GM23338 (cell line): ENCODE data around the gene ACTA2. TPM values are rescaled to one million over a fixed set of nuclear protein-coding genes. Genes with fewer than 3 reads are reported as not detected.

Experiments
- ATAC-seq: fragments of 200-7000 bp; cut with Tn5 transposase; 3 replicates; pipeline ENCODE4 v1.9.1; 2020
- DNase-seq: peaks from one replicate; pipeline ENCODE4 v3.0.0-alpha.2; 2015; ENCODE audit warnings: low spot score
- H2AFZ ChIP-seq: fragments of 200-600 bp; sonication (generic); 2 replicates; pipeline ENCODE4 v1.8.0; 2016; ENCODE audit warnings: antibody characterized with exemption, mild to moderate bottlenecking, moderate library complexity
- H3F3A ChIP-seq: fragments of 200-600 bp; sonication (generic); replicated peaks from 2 replicates; pipeline ENCODE4 v1.8.0; 2017; ENCODE audit warnings: antibody characterized with exemption, mixed run types, low read depth
- H3K27ac ChIP-seq: fragments of 200-600 bp; sonication (generic); 2 replicates; pipeline ENCODE4 v1.6.1; 2016; ENCODE audit warnings: low read depth
- H3K27me3 ChIP-seq: fragments of 200-600 bp; sonication (generic); 2 replicates; pipeline ENCODE4 v1.8.0; 2016; ENCODE audit warnings: mild to moderate bottlenecking, mixed run types, moderate library complexity; ENCODE audit not compliant: insufficient read depth
- H3K36me3 ChIP-seq: fragments of 200-600 bp; sonication (generic); 2 replicates; pipeline ENCODE4 v1.8.0; 2016; ENCODE audit warnings: mild to moderate bottlenecking; ENCODE audit not compliant: insufficient read depth
- H3K4me1 ChIP-seq: fragments of 200-600 bp; sonication (generic); 2 replicates; pipeline ENCODE4 v1.8.0; 2016; ENCODE audit warnings: mild to moderate bottlenecking, moderate library complexity; ENCODE audit not compliant: insufficient read depth
- H3K4me2 ChIP-seq: fragments of 200-600 bp; sonication (generic); 2 replicates; pipeline ENCODE4 v1.7.1; 2017; ENCODE audit warnings: mixed run types
- H3K4me3 ChIP-seq: fragments of 200-600 bp; sonication (generic); 2 replicates; pipeline ENCODE4 v1.6.1; 2016; ENCODE audit warnings: mixed run types
- H3K79me2 ChIP-seq: fragments of 200-600 bp; sonication (generic); replicated peaks from 2 replicates; pipeline ENCODE4 v1.8.0; 2017; ENCODE audit warnings: mild to moderate bottlenecking; ENCODE audit not compliant: insufficient read depth
- H3K9me2 ChIP-seq: fragments of 200-600 bp; sonication (generic); 2 replicates; pipeline ENCODE4 v1.8.0; 2017; ENCODE audit not compliant: insufficient read depth
- H4K20me1 ChIP-seq: fragments of 200-600 bp; sonication (generic); replicated peaks from 2 replicates; pipeline ENCODE4 v1.8.0; 2017; ENCODE audit warnings: mild to moderate bottlenecking; ENCODE audit not compliant: insufficient read depth
- H3K27ac Mint-ChIP-seq: 2 replicates; pipeline ENCODE4 v1.8.0; 2020; ENCODE audit warnings: inconsistent platforms, mild to moderate bottlenecking, moderate library complexity, mixed read lengths
- H3K27me3 Mint-ChIP-seq: 3 replicates; pipeline ENCODE4 v1.8.0; 2022; ENCODE audit warnings: low read depth, mild to moderate bottlenecking, moderate library complexity, mixed read lengths, inconsistent platforms; ENCODE audit not compliant: insufficient read depth, poor library complexity
- H3K36me3 Mint-ChIP-seq: 3 replicates; pipeline ENCODE4 v1.8.0; 2021; ENCODE audit warnings: low read depth, mild to moderate bottlenecking, inconsistent platforms, moderate library complexity, mixed read lengths
- H3K4me1 Mint-ChIP-seq: 3 replicates; pipeline ENCODE4 v1.8.0; 2020; ENCODE audit warnings: mild to moderate bottlenecking, inconsistent platforms, mixed read lengths
- H3K4me3 Mint-ChIP-seq: 3 replicates; pipeline ENCODE4 v1.8.0; 2021; ENCODE audit warnings: moderate library complexity, mild to moderate bottlenecking, inconsistent platforms, mixed read lengths
- H3K9me3 Mint-ChIP-seq: 3 replicates; pipeline ENCODE4 v1.8.0; 2020; ENCODE audit warnings: moderate library complexity, mild to moderate bottlenecking, inconsistent platforms, mixed read lengths
- CREB1 ChIP-seq: fragments of 250-450 bp; sonication (Bioruptor Pico); IDR thresholded peaks from 2 replicates; pipeline ENCODE4 v1.5.0; 2020; ENCODE audit warnings: low read depth, mild to moderate bottlenecking, moderate library complexity
- CTCF ChIP-seq, 2 experiments: fragments of 200-600 bp in 1 of 2; sonication (generic) in 1 of 2; conservative IDR thresholded peaks; 2 replicates each; pipeline versions ENCODE4 v1.5.1 to v1.6.1; 2016 to 2017; ENCODE audit warnings: antibody characterized with exemption in 2 of 2, low read depth in 2 of 2, mild to moderate bottlenecking in 2 of 2, moderate library complexity in 1 of 2
- ETS1 ChIP-seq: IDR thresholded peaks from 2 replicates; pipeline ENCODE4 v1.6.1; 2016; ENCODE audit warnings: antibody characterized with exemption
- NANOG ChIP-seq: IDR thresholded peaks from 2 replicates; pipeline ENCODE4 v1.6.1; 2016; ENCODE audit warnings: antibody characterized with exemption, borderline replicate concordance
- REST ChIP-seq: IDR thresholded peaks from one replicate; pipeline ENCODE4 v1.6.1; 2018; ENCODE audit warnings: antibody characterized with exemption; ENCODE audit not compliant: unreplicated experiment
- ZNF331 ChIP-seq: fragments of 250-450 bp; sonication (Bioruptor Pico); IDR thresholded peaks from 2 replicates; pipeline ENCODE4 v1.5.0; 2020; ENCODE audit warnings: low read depth, mild to moderate bottlenecking, moderate library complexity
- polyA plus RNA-seq: library from polyadenylated mRNA; unstranded; fragments of >200 nt; fragmentation: Nextera tagmentation; extraction: Ambion mirVana; gene quantifications from 2 replicates; pipeline ENCODE4 v1.2.1, GENCODE V29; 2016
- total RNA-seq: library from RNA; depleted of rRNA; stranded (reverse); fragments of >200 nt; shearing (Covaris generic); gene quantifications from 2 replicates; pipeline ENCODE4 v1.2.3, GENCODE V29; 2014

ACTA2 gene
- total and polyA plus RNA-seq, 2 experiments from 2014 or later, result 3.4 to 9.4 TPM

- Mint-ChIP-seq H3K4me3 (no peak overlapping the region), H3K27me3 (peaks cover 4% of the 10 kb centered on the region), H3K27ac (no peak overlapping the region), H3K4me1 (peaks cover 16% of the 10 kb centered on the region; the same call in 2 of the 3 replicates), H3K9me3 (no peaks in the 10 kb centered on the region), H3K36me3 (no peaks in the 10 kb centered on the region)
- H3K36me3 ChIP-seq, result no peaks in the 10 kb centered on the region
- no peak for TF ChIP-seq CTCF (conservative IDR thresholded peaks at IDR 0.05; ENCODE audit: low read depth in 2 of 2)
- TF ChIP-seq CREB1 (CRISPR knock-in tag), result no peak
- peaks cover 3% of the 10 kb centered on the region; the same call in 1 of the 2 replicates for H3K4me1 ChIP-seq
- no peak for ATAC-seq
- H3K9me2 ChIP-seq, result no peaks in the 10 kb centered on the region
- H3K79me2 ChIP-seq, result no peaks in the 10 kb centered on the region
- no peak overlapping the region for H2AFZ ChIP-seq
- no peak overlapping the region for H3K4me3 ChIP-seq
- no peak for DNase-seq
- no peaks in the 10 kb centered on the region for H3F3A ChIP-seq
- H3K27ac ChIP-seq, result no peak overlapping the region
- H3K4me2 ChIP-seq, result no peak overlapping the region
- H4K20me1 ChIP-seq, result no peaks in the 10 kb centered on the region
- H3K27me3 ChIP-seq, result no peaks in the 10 kb centered on the region
These were observed 24.3 kb downstream of the ACTA2 start for GRCh38 chr10:88928254-88928653.

GRCh38 chr10:88927416-88927690, 25.2 kb downstream of the ACTA2 start:
- no peak overlapping the region for H3K27ac ChIP-seq
- no peak overlapping the region for H2AFZ ChIP-seq
- TF ChIP-seq NANOG, result no peak
- no peak for TF ChIP-seq ZNF331 (CRISPR knock-in tag)
- TF ChIP-seq REST, result no peak
- no peak for TF ChIP-seq ETS1
- no peak for ATAC-seq
- H3K27me3 Mint-ChIP-seq, result peaks cover 2% of the 10 kb centered on the region
- H3K36me3 ChIP-seq, result no peaks in the 10 kb centered on the region
- no peaks in the 10 kb centered on the region for H3K79me2 ChIP-seq
- peaks cover 2% of the 10 kb centered on the region; the same call in 1 of the 2 replicates for H3K4me1 ChIP-seq
- H3K27me3 ChIP-seq, result no peaks in the 10 kb centered on the region
- peaks cover 13% of the 10 kb centered on the region; the same call in 2 of the 3 replicates for H3K4me1 Mint-ChIP-seq
- no peaks in the 10 kb centered on the region for H3K36me3 Mint-ChIP-seq
- H3K9me2 ChIP-seq, result no peaks in the 10 kb centered on the region
- DNase-seq, result no peak
- no peak overlapping the region for H3K4me3 ChIP-seq
- no peaks in the 10 kb centered on the region for H3K9me3 Mint-ChIP-seq
- no peaks in the 10 kb centered on the region for H3F3A ChIP-seq
- no peak overlapping the region for H3K4me2 ChIP-seq
- H4K20me1 ChIP-seq, result no peaks in the 10 kb centered on the region
- H3K27ac Mint-ChIP-seq, result no peak overlapping the region
- no peak overlapping the region for H3K4me3 Mint-ChIP-seq
